Stimulated activated CD4-positive, alpha-beta T cell treated with anti-CD3 and anti-CD28 coated beads, Interleukin-4, amount 100 ng/mL, for 4 hours (primary cell): ENCODE results near the gene SCAF4.
A peak's percentile ranks its signal among the peaks of the same experiment; 100 is the strongest.
"Not testable (repeated sequence)": the region's sequence is repeated elsewhere in the genome, so short reads cannot be mapped to it uniquely, and the experiment has no call there.

ENCODE experiments used
- DNase-seq, 2 experiments: peaks; one replicate each; pipeline ENCODE4 v3.0.0-alpha.2; 2020

The SCAF4 gene

DNA sequence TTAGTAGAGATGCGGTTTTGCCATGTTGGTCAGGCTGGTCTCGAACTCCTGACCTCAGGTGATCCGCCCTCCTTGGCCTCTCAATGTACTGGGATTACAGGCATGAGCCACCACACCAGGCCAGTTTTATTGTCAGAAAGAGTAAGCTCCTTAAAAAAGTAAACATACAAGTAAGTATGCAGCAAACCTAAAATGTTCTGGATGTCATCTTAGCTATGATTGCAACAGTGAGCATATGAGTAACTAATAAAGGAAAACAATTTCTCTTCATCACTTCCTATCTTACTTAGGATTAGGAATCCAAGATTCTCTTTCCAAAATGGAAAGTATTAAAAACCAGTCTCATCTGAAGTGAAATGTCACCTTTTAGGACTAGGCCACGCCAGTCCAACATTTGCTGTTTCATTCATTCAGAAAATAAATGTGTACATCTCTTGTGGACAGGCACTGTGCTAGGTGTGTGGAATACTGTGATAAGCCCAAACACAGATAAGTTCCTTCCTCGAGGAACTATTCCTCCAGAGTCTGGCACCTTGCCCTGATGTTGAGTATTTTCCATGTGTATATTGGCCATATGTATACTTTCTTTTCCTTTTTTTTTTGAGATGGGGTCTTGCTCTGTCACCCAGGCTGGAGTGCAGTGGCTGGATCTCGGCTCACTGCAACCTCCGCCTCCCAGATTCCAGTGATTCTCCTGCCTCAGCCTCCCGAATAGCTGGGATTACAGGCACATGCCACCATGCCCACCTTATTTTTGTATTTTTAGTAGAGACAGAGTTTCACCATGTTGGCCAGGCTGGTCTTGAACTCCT, 5.9 kb upstream of the SCAF4 start:
- not testable (repeated sequence) for DNase-seq

DNA sequence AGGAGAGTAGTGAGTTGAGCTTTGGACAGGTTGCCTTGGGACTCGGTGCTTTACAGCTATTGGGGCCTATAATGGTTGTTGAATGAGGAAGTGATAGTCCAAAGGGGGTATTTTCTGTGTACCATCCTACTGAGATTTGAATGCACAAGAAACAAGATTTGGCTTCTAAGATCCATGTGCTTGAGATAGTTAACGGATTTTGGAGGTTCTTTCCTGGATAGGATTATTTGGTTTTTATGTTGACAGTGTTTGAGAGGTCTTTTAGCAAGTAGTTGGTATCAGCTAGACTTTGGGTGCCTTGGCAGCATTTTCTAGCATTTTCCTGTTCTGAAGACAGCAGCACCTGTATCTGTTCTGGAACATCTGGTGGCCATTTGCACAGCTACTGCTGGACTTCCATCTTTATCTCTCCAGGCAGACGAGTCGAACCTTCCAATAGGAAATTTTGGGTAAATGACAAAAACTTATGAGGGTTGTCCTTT, 3.6 kb upstream of the SCAF4 start:
- DNase-seq: no peak

- DNase-seq: no peak
Measured at GRCh38 chr21:31733551-31734149, 1.7 kb upstream of the SCAF4 start.

GRCh38 chr21:31732597-31733550, 956 bp upstream of the SCAF4 start:
- DNase-seq: peak in 1 of 2 experiments; percentile 13

DNA sequence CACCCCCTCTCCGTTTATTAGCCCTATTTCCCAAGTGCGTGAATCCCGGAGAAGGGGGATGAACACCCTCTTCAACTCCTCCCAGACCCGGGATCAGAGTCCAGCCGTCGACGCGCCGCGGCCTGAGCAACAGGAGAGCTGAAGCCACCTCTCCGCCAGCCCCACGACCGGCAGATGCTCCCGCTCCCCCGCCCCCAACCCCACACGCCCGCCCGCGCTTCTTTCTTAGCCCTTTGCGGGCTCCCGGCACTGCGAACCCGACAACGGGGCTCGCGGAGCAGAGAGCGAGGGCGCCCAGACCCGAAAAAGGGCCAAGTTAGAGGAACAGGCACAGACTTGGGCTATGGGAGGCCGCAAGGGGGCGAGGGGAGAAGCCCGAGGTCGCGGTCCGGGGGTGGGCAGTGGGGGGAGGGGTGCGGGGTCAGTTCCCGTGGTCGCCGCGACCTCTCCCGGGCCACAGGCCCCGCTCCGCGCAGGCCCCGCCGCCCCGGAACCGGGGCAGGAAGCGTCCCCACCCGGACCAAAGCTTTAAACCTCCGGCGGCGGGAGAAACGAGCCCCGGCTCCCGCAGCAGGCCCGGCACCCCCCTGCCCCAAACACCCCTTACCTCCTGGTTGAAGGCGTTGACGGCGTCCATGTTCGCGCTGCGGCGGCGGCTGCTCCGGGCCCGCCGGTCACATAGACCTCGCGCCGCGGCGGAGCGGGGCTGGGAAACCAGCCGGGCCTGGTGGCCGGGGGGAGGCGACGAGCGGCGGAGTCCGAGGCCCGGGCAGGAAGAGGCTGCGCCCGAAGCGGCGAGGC, 662 bp downstream of the SCAF4 start:
- peak; percentile 50 for DNase-seq

DNA sequence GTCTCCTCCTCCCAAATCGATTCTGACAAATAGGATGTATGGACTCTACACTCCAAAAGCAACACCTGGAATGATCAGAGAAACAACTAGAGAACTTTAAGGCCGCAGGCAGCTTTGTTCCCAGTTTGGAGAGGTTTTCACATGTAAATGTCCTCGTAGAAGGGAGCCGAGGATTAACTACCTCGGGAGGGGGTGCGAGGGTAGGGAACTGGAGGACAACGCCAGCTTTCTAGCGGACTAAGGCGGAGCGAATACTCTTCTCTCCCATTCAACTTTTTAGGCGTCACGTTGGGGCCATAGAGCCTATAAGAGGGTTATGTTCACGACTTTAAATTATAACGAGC, 1.2 kb downstream of the SCAF4 start:
- DNase-seq: no peak

DNA sequence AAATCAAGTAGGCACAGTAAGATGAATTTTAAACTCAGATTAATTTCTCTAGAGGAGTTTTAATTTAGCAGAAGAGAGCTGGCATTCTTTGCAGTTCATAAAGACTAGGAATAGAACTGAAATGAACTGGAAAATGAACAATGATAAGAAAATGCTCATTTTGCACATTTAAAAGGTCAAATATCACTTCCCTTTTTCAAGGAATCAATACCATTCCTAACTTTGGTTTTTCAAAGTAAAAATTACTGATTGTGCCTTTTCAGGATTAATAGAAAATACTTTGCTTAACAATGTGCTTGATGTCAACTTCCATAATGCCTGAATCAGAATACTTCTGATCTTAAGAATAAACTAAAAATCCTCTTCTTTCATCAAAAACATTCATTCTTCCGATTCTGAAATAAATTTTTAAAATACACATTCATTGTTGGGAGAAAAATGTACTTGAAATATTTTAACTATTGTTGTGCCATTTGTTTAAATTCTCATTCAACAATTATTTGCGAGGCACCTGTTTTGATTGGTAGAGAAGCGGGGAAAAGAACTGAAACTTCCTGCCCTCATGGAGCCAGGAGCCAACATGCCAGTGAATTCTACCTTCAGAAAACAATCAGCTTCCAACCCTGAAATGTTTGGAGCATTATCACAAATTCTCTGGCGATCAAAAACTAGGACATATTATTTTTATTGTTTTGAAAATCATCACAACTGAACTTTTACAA, 2.1 kb downstream of the SCAF4 start:
- no peak for DNase-seq

DNA sequence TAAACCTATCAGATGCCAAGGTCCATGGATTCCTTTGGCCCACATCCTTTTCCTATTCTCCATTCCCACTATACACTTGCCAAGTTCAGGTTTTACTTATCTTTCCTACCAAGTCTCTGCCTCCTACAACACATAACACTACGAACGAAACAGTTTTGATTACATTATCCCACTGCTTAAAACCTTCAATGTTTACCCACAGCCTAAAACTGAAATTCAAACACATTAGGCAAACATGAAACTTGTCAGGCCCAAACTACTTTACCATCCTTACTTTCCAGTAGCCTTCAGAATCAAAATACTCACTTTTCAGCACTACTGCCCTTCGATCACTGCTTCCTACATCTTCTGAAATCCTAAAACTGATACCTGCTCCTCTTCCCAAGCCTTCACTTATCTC, 3.0 kb downstream of the SCAF4 start:
- DNase-seq: no peak

DNA sequence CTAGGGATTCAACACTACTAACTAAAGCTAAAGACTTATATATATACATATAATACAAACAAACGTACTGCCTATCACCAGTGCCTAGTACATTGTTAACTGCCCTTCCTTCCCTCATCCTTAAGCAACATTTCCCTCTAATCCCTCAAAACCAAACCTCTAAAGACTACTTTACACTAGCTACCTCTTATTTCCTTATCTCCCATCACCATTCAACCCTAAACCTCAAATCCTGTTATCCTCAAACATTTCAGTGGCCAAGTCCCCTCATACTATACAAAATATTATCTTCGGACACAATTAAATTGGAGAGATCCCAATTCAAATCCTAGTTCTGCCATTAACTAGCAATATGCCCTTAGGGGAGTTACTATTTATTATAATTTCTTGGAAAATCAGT, 3.7 kb downstream of the SCAF4 start:
- no peak for DNase-seq

- no peak for DNase-seq
Measured at GRCh38 chr21:31727181-31727580, 4.7 kb downstream of the SCAF4 start.

GRCh38 chr21:31726407-31726806, 5.5 kb downstream of the SCAF4 start:
- DNase-seq: no peak

- DNase-seq: no peak
Measured at GRCh38 chr21:31725202-31725839, 6.6 kb downstream of the SCAF4 start.

DNA sequence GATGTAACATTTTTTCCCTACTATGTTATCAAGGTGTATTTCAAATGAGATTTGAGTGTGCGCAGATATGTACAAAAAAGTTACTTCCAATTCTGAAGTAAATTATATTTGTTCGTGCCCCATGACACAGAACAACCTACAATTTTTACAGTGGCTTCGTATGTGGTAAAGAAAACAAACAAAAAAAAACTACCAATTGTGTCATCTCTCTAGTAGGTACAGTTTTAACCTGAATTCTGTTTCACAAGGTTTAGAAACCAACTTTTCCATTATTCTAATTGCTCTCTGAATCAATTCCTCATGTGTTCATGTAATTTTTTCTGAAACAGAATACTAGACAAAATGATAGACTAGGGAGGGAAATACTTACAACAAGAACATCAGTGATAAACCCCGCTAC, 7.4 kb downstream of the SCAF4 start:
- no peak for DNase-seq

DNA sequence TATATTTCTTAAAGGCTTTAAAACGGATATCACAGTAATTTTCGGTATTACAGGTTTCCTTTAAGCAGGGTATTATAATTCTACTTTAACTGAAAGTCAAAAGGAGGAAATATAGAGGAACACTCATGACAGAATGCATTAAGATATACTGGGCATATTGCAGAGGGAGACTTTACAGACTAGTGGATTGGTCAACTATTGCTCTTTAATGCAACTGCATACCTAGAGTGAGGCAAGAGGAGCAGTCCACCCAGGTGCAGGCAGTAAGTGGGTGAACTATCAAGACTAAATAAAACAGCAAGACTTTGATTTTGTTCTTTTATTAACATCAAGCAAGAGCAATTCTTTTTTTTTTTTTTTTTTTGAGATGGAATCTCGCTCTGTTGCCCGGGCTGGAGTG, 10.5 kb downstream of the SCAF4 start:
- DNase-seq: no peak

DNA sequence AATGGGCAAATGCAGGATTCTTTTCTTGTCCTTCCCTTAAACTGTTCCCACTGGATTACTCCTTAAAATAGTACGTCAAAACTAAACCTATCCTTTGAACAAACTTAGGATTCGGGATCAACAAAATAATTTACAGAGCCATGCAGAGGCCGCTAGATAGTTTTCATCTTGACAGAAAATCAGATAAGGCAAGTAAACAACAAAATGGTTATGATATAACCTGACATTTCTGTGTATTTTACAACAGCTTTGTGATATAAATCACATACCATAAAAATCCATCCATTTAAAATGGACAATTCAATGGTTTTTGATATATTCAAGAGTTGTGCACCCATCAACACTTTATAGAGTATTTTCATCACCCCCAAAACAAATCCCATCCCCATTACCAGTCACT, 11.2 kb downstream of the SCAF4 start:
- no peak for DNase-seq

- no peak for DNase-seq
Measured at GRCh38 chr21:31720330-31720729, 11.6 kb downstream of the SCAF4 start.

GRCh38 chr21:31716106-31716505, 15.8 kb downstream of the SCAF4 start:
- DNase-seq: no peak

DNA sequence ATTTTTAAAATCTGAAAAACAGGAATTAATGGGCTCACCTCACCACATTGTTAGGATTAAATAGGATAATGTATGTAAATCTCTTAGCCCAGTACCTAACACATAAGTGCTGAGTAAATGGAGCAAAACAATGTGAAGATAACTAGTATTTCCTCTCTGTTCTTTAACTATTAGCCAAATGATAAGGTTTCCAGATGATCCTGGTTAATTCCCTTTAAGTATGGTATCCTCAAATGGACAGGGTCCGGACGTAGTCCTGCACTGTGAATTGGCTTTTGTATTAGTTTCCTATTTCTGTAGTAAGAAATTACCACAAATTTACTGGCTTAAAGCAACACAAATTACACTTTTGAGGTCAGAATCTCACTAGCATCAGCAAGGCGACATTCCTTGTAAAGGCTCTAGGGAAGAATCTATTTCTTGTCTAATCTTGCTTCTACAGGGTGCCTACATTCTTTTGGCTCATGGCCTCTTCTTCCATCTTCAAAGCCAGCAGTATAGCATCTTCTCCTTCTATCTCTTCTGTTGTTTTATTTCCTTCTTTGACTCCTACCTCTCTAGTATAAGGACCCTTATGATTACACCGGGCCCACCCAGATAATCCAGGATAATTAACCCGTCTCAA, 17.1 kb downstream of the SCAF4 start:
- no peak for DNase-seq

- DNase-seq: no peak
Measured at GRCh38 chr21:31713973-31714740, 17.8 kb downstream of the SCAF4 start.

GRCh38 chr21:31713115-31713514, 18.8 kb downstream of the SCAF4 start:
- DNase-seq: no peak
